Vagina (tissue), 2 donors: ENCODE data around the gene ZFHX3. TPM values are rescaled to one million over a fixed set of nuclear protein-coding genes. Genes with fewer than 3 reads are reported as not detected.

ENCODE experiments used
- DNase-seq, 2 donors: peaks; one replicate each; pipeline ENCODE4 v3.0.0-alpha.2; 2017; ENCODE audit errors: extremely low spot score in 2 of 2
- H3K27ac ChIP-seq: fragments of 200-600 bp; sonication (generic); one replicate; pipeline ENCODE4 v1.5.1; 2019
- H3K27me3 ChIP-seq: fragments of 200-600 bp; sonication (generic); one replicate; pipeline ENCODE4 v1.5.1; 2019
- H3K36me3 ChIP-seq, 2 donors: fragments of 200-600 bp; sonication (generic); one replicate each; pipeline ENCODE4 v1.5.1; 2017 to 2019
- H3K4me1 ChIP-seq: fragments of 200-600 bp; sonication (generic); one replicate; pipeline ENCODE4 v1.5.1; 2019
- H3K4me3 ChIP-seq, 2 donors: fragments of 200-600 bp; sonication (generic); 1 replicate in 1 of 2; 2 replicates in 1 of 2; pipeline ENCODE4 v1.5.1; 2016 to 2019
- H3K9me3 ChIP-seq: fragments of 200-600 bp; sonication (generic); one replicate; pipeline ENCODE4 v1.5.1; 2019
- POLR2A ChIP-seq, 2 donors: fragments of 450-650 bp; IDR thresholded peaks; one replicate each; pipeline ENCODE4 v1.6.1; 2017; ENCODE audit warnings: antibody characterized with exemption in 2 of 2, mild to moderate bottlenecking in 2 of 2, moderate library complexity in 2 of 2
- POLR2AphosphoS5 ChIP-seq, 2 donors: sonication (generic); formaldehyde crosslinking; IDR thresholded peaks; one replicate each; pipeline ENCODE4 v1.9.0; 2017; ENCODE audit warnings: antibody characterized with exemption in 2 of 2, mild to moderate bottlenecking in 2 of 2, low read depth in 1 of 2; ENCODE audit not compliant: insufficient read depth in 1 of 2
- intact Hi-C: fragments of 100-400 bp; cut with DNase I; formaldehyde crosslinking; loops from one replicate; pipeline ENCODE4 v1.15.1; 2023
- total RNA-seq: library from RNA; depleted of rRNA; stranded (reverse); fragments of >200 nt; gene quantifications from one replicate; pipeline ENCODE4 v1.2.3, GENCODE V29; 2016
- TF ChIP-seq, protein P1 (sequence below), 3 experiments: fragments of 450-650 bp in 2 of 3; fragments of 200-600 bp in 1 of 3; sonication (generic) in 1 of 3; IDR thresholded peaks; one replicate each; pipeline ENCODE4 v1.5.1; 2017 to 2019; ENCODE audit warnings: antibody characterized with exemption in 3 of 3, mild to moderate bottlenecking in 2 of 3, moderate library complexity in 2 of 3

The ZFHX3 gene
- total RNA-seq, 1 donor from 2014 or later: 28.0 TPM

- no peaks in the 10 kb centered on the region for H3K9me3 ChIP-seq
- H3K27ac ChIP-seq: no peak overlapping the region
- peaks cover 15% of the 10 kb centered on the region for H3K4me1 ChIP-seq
- TF ChIP-seq, protein P1, sequence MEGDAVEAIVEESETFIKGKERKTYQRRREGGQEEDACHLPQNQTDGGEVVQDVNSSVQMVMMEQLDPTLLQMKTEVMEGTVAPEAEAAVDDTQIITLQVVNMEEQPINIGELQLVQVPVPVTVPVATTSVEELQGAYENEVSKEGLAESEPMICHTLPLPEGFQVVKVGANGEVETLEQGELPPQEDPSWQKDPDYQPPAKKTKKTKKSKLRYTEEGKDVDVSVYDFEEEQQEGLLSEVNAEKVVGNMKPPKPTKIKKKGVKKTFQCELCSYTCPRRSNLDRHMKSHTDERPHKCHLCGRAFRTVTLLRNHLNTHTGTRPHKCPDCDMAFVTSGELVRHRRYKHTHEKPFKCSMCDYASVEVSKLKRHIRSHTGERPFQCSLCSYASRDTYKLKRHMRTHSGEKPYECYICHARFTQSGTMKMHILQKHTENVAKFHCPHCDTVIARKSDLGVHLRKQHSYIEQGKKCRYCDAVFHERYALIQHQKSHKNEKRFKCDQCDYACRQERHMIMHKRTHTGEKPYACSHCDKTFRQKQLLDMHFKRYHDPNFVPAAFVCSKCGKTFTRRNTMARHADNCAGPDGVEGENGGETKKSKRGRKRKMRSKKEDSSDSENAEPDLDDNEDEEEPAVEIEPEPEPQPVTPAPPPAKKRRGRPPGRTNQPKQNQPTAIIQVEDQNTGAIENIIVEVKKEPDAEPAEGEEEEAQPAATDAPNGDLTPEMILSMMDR (IDR thresholded peaks at IDR 0.05): no peak
- no peak for TF ChIP-seq POLR2A (IDR thresholded peaks at IDR 0.05)
- no peak for TF ChIP-seq POLR2AphosphoS5 (IDR thresholded peaks at IDR 0.05; ENCODE audit: insufficient read depth in 1 of 2, low read depth in 1 of 2)
- no peak for DNase-seq
- H3K36me3 ChIP-seq: no peaks in the 10 kb centered on the region
- no peaks in the 10 kb centered on the region for H3K27me3 ChIP-seq
- no peak overlapping the region for H3K4me3 ChIP-seq
- intact Hi-C loops: no loop called here
Measured at GRCh38 chr16:73062001-73062616, 14.2 kb upstream of the ZFHX3 start.

- peaks cover 15% of the 10 kb centered on the region for H3K4me1 ChIP-seq
- H3K4me3 ChIP-seq: no peak overlapping the region
- TF ChIP-seq POLR2A (IDR thresholded peaks at IDR 0.05) (no peak), POLR2AphosphoS5 (IDR thresholded peaks at IDR 0.05; ENCODE audit: insufficient read depth in 1 of 2, low read depth in 1 of 2) (no peak)
- TF ChIP-seq, protein P1 (IDR thresholded peaks at IDR 0.05): no peak
- no peak overlapping the region for H3K27ac ChIP-seq
- no peaks in the 10 kb centered on the region for H3K9me3 ChIP-seq
- no peaks in the 10 kb centered on the region for H3K27me3 ChIP-seq
- no peak for DNase-seq
- intact Hi-C loops: no loop called here
- no peaks in the 10 kb centered on the region for H3K36me3 ChIP-seq
Measured at GRCh38 chr16:73060892-73061490, 13.1 kb upstream of the ZFHX3 start.

DNA sequence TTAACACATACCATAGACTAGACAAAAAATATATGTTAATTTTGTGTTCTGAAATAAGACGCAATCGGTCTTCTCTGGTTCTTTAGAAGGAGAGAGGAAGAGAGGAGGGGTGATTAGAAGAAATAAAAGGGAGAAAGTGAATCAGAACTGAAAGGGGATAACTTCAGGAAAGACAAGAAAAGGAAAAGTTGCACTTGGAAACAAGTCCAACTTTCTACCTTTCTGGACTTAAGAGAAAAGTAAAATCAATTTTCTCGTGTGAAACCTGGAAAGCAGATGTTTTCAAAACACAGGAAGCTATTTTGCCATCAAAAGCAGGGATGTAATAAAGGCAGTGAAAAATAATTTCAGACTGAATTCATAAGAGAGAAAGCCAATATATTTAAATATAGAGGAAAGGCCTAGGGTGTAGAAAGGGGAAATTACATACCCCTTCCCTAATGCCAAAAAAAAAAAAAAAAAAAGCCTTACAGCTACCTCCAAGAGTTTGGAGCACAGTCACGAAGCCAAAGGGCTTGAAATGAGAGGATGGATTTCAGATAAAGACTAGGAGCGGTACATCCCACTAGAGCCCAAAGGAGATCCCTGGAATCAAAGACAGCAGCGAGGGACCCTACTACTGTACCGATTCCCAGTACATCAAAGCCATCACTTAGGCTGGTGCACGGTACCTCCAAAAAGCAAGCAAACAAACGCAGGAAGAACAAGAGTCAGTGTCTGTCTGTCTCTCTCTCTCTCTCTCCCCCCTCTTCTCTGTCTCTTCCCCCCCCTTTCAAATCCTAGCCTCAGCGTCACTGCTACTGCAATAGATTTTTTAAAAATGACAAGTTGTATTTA lies 12.1 kb upstream of the ZFHX3 start:
- no peak for DNase-seq
- H3K9me3 ChIP-seq: no peaks in the 10 kb centered on the region
- no peaks in the 10 kb centered on the region for H3K27me3 ChIP-seq
- H3K4me3 ChIP-seq: peak overlapping the region in 1 of 2 donors; percentile 54
- H3K36me3 ChIP-seq: no peaks in the 10 kb centered on the region
- peak overlapping the region; percentile 93 for H3K27ac ChIP-seq
- TF ChIP-seq POLR2AphosphoS5 (IDR thresholded peaks at IDR 0.05; ENCODE audit: insufficient read depth in 1 of 2, low read depth in 1 of 2): no peak
- no peak for TF ChIP-seq POLR2A (IDR thresholded peaks at IDR 0.05)
- TF ChIP-seq, protein P1 (IDR thresholded peaks at IDR 0.05): no peak
- intact Hi-C loops: no loop called here
- H3K4me1 ChIP-seq: peaks cover 22% of the 10 kb centered on the region

DNA sequence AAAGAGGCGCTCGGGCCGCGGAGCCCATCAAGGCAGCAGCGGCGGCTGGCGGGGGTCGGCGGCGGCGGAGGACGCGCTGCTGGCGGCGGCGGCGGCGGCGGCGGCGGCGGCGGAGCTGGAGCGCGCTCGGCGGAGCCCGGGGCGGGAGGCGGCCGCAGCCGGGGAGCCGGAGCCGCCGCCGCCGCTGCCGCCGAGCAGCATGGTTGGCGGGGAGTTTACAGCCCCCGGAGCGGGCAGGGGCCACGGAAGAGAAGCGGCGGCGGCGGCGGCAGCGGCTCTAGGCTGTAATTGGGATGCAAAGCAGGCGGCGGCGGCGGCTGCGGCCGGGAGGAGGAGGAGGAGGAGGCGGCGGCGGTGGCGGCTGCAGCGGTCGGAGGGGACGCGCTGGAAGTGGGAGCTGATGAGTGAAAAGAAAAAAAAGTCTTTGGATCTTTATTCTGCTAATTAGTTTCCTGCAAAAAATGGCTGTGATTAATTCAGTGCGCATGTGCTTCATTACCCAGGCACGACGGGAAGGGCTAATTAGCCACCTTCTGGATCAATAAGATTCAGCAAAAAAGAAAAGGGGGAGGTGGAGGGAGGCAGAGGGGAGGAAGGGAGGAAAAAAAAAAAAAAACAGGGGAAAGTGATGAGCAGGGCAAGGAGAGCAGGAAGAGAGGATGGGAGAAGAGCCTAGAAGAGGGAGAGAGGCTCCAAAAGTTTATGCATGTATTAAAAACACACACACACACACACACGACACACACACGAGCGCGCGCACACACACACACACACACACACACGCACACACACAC lies 10.9 kb upstream of the ZFHX3 start:
- intact Hi-C loops: no loop called here
- no peak for DNase-seq
- Histone ChIP-seq H3K27me3 (no peaks in the 10 kb centered on the region), H3K4me3 (peak overlapping the region; percentile 54 to 76), H3K4me1 (peaks cover 32% of the 10 kb centered on the region), H3K9me3 (no peaks in the 10 kb centered on the region), H3K36me3 (no peaks in the 10 kb centered on the region), H3K27ac (peak overlapping the region; percentile 93)
- TF ChIP-seq, protein P1 (IDR thresholded peaks at IDR 0.05): no peak
- TF ChIP-seq POLR2A (IDR thresholded peaks at IDR 0.05) (no peak), POLR2AphosphoS5 (IDR thresholded peaks at IDR 0.05; ENCODE audit: insufficient read depth in 1 of 2, low read depth in 1 of 2) (peak in 1 of 2 donors; percentile 37)
